BLaER1 treated with 17β-estradiol and CSF1 and Interleukin-3, amounts not matched to agents 10 nM and 100 nM (cell line): Measurements from ENCODE around the gene CMSS1.

Experiments
- H3K27ac ChIP-seq, 11 experiments: shearing (Covaris generic); formaldehyde crosslinking; 2 replicates each; pipeline ENCODE4 v1.8.1; 2022
- H3K27me3 ChIP-seq, 11 experiments: shearing (Covaris generic); formaldehyde crosslinking; 2 replicates each; pipeline ENCODE4 v1.8.1; 2022
- H3K36me3 ChIP-seq, 11 experiments: shearing (Covaris generic); formaldehyde crosslinking; 2 replicates each; pipeline ENCODE4 v1.8.1; 2022
- H3K4me1 ChIP-seq, 10 experiments: shearing (Covaris generic); formaldehyde crosslinking; 2 replicates each; pipeline ENCODE4 v1.8.1; 2022
- H3K4me2 ChIP-seq, 11 experiments: shearing (Covaris generic); formaldehyde crosslinking; 2 replicates each; pipeline ENCODE4 v1.8.1; 2022
- H3K4me3 ChIP-seq, 10 experiments: shearing (Covaris generic); formaldehyde crosslinking; 2 replicates each; pipeline ENCODE4 v1.8.1; 2022
- H3K9ac ChIP-seq, 11 experiments: shearing (Covaris generic); formaldehyde crosslinking; 2 replicates each; pipeline ENCODE4 v1.8.1; 2022
- H3K9me3 ChIP-seq, 11 experiments: shearing (Covaris generic); formaldehyde crosslinking; replicated peaks in 1 of 11; 2 replicates each; pipeline ENCODE4 v1.8.1; 2022
- H4K20me1 ChIP-seq, 11 experiments: shearing (Covaris generic); formaldehyde crosslinking; 2 replicates each; pipeline ENCODE4 v1.8.1; 2022
- Cebpa-rat ChIP-seq, 11 experiments: shearing (Covaris generic); IDR thresholded peaks; 2 replicates each; pipeline ENCODE4 v1.8.1; 2022

CMSS1 gene

DNA sequence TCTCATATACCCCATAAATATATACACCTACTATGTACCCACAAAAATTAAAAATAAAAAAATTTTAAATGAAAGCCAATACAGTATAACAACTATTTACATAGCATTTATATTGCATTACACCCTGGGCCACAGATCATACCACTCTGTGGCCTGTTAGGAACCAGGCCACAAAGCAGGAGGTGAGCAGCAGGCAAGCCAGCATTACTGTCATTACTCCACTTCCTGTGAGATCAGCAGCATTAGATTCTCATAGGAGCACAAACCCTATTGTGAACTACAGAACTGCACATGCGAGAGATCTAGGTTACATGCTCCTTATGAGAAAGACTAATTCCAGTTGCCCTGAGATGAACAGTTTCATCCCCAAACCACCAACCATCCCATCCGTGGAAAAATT is 279.2 kb downstream of the CMSS1 start:
- Histone ChIP-seq H3K4me2 (no peak overlapping the region), H3K9ac (no peak overlapping the region), H3K27me3 (no peaks in the 10 kb centered on the region), H3K36me3 (peaks cover 0 to 9% (median 0%) of the 10 kb centered on the region in 11 experiments; a peak in 3 of 22 replicates), H3K4me3 (no peak overlapping the region), H3K9me3 (peaks cover 0 to 11% (median 4%) of the 10 kb centered on the region in 11 experiments; a peak in 7 of 22 replicates), H3K27ac (no peak overlapping the region), H3K4me1 (peaks cover 0 to 6% (median 0%) of the 10 kb centered on the region in 10 experiments; a peak in 2 of 20 replicates), H4K20me1 (no peaks in the 10 kb centered on the region)
- no peak for TF ChIP-seq Cebpa-rat (IDR thresholded peaks at IDR 0.05)

DNA sequence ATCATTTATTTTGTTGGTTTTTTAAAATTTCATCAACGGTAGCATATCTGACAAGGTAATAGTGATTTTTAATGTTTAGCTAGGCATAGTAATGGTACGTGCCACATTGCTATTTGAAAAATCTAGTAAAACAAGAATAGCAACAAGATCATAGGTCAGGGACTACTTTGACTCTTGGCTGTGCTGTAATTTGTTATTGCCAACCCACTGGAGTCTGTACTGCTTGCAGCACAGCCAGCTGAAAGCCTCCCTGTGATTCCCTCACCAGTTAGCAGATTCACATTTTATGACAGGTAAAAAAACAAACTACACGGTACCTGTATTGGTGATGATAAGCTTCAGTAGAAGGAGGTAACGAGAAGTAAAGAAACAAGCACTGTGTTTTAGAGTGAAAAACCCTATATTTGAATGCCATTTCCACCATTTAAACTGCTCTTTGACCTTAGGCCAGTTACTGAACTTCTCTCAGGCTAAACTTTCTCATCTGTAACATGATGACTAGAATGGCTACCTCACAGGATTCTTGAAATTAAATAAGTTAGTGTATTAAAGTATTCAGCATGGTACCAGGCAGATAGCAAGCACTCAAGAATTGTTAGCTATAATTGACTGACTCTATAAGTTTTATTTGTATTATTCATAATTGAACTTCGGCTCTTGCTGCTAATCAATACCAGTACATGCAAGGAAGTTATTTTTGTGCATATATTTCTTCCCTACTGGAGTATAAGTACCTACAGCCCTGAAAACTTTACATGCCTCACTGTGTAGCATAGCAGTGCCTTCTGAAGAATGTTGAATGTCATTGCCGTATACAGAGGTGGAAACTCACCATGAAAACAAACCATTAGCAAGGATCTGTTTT is 280.5 kb downstream of the CMSS1 start:
- no peak overlapping the region for H3K4me3 ChIP-seq
- H3K27ac ChIP-seq, result no peak overlapping the region
- H3K36me3 ChIP-seq, result peaks cover 0 to 10% (median 0%) of the 10 kb centered on the region in 11 experiments; a peak in 3 of 22 replicates

DNA sequence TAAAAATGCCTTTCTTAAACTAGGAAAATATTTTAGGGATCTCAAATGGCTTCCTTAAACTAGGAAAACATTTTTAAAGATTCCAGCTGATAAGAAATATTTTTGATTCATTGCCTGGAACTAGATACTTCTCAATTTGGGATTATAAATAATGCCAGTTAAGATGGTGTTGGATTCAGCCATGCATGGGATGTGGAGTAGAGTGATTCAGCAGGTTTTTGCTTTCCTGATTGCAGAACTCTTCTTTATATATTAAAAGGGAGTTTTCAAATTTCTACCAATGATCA is 281.1 kb downstream of the CMSS1 start:
- no peaks in the 10 kb centered on the region for H3K27me3 ChIP-seq
- H3K9ac ChIP-seq, result no peak overlapping the region
- no peak overlapping the region for H3K4me2 ChIP-seq
- peaks cover 0 to 10% (median 0%) of the 10 kb centered on the region in 11 experiments; a peak in 3 of 22 replicates for H3K36me3 ChIP-seq
- H4K20me1 ChIP-seq, result no peaks in the 10 kb centered on the region
- H3K9me3 ChIP-seq, result peaks cover 0 to 11% (median 4%) of the 10 kb centered on the region in 11 experiments; a peak in 7 of 22 replicates
- peaks cover 0 to 17% (median 13%) of the 10 kb centered on the region in 10 experiments; a peak in 16 of 20 replicates for H3K4me1 ChIP-seq
- no peak overlapping the region for H3K4me3 ChIP-seq
- no peak for TF ChIP-seq Cebpa-rat (IDR thresholded peaks at IDR 0.05)
- no peak overlapping the region for H3K27ac ChIP-seq

More for the DNA sequence above, 280.5 kb downstream of the CMSS1 start:
- Histone ChIP-seq H3K4me1 (peaks cover 0 to 11% (median 8%) of the 10 kb centered on the region in 10 experiments; a peak in 15 of 20 replicates), H3K9ac (no peak overlapping the region), H3K4me2 (no peak overlapping the region), H3K27me3 (no peaks in the 10 kb centered on the region), H3K9me3 (peaks cover 0 to 11% (median 4%) of the 10 kb centered on the region in 11 experiments; a peak in 7 of 22 replicates), H4K20me1 (no peaks in the 10 kb centered on the region)
- no peak for TF ChIP-seq Cebpa-rat (IDR thresholded peaks at IDR 0.05)

DNA sequence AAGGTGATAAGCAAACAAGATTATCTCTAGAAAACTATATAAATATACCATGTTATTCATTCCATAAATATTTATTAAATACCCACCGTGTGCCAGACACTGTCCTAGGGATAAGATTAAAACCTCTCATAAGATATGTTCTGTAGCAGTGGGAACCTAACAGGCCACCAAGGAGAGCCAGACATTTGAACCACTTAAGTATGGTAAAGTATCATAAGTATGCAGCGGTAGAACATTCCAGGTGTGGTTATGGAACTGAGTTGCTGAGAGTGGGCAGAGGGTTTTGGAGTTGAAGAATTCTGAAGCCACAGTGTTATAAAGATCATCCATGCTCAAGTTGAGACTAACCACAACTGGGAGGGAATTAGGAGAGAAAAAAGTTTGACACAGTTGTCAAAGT is 282.0 kb downstream of the CMSS1 start:
- Histone ChIP-seq H3K27ac (no peak overlapping the region), H3K36me3 (peaks cover 0 to 10% (median 0%) of the 10 kb centered on the region in 11 experiments; a peak in 3 of 22 replicates), H3K4me1 (peaks cover 0 to 26% (median 22%) of the 10 kb centered on the region in 10 experiments; a peak in 18 of 20 replicates), H3K27me3 (no peaks in the 10 kb centered on the region), H4K20me1 (no peaks in the 10 kb centered on the region), H3K4me2 (no peak overlapping the region), H3K9me3 (peaks cover 0 to 11% (median 4%) of the 10 kb centered on the region in 11 experiments; a peak in 7 of 22 replicates), H3K9ac (no peak overlapping the region), H3K4me3 (no peak overlapping the region)
- no peak for TF ChIP-seq Cebpa-rat (IDR thresholded peaks at IDR 0.05)

DNA sequence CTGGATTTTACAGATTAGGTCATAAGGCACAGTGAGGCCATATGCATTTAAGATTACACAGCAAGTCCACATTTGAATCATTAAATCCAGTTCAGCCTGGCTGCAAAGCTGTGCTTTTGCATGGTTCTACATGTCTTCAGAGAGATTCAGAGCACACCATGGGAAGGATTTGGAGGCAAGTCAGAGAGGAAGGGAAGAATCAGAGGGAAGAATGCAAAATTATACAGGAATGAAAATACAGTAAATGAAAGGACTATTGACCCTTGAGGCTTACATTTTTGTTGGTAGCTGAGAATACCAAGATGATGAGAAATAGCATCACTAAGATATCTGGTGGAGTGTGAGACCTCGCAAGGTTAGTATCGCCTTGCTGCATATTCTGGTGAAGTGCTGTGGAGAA is 282.8 kb downstream of the CMSS1 start:
- no peaks in the 10 kb centered on the region for H4K20me1 ChIP-seq
- no peak overlapping the region for H3K27ac ChIP-seq
- peaks cover 6 to 34% (median 30%) of the 10 kb centered on the region in 10 experiments for H3K4me1 ChIP-seq
- TF ChIP-seq Cebpa-rat (IDR thresholded peaks at IDR 0.05), result no peak
- H3K4me2 ChIP-seq, result no peak overlapping the region
- no peaks in the 10 kb centered on the region for H3K27me3 ChIP-seq
- peaks cover 0 to 10% (median 0%) of the 10 kb centered on the region in 11 experiments; a peak in 3 of 22 replicates for H3K36me3 ChIP-seq
- no peak overlapping the region for H3K4me3 ChIP-seq
- H3K9ac ChIP-seq, result no peak overlapping the region
- peaks cover 0 to 11% (median 4%) of the 10 kb centered on the region in 11 experiments; a peak in 7 of 22 replicates for H3K9me3 ChIP-seq

DNA sequence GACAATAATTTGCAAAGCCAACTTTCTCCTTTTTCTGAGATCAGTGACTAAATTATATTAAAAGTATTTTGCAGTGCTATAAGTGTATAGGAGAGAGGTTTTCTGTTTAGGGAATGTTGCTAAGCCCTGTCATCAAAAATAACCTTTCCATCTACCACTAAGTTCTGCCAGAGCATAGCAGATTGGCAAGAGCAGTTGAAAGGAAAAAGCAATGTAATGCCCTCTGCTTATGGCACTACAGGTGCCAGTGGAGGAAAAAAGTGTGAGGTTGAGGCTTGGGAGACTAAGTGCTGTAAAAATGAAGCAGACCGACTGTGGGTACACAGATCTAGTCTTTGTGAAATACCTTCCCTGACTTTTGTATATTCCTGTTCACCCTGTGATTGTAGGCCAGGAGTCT is 285.1 kb downstream of the CMSS1 start:
- no peak overlapping the region for H3K4me3 ChIP-seq
- peaks cover 16 to 44% (median 42%) of the 10 kb centered on the region in 10 experiments for H3K4me1 ChIP-seq
- no peak for TF ChIP-seq Cebpa-rat (IDR thresholded peaks at IDR 0.05)
- no peaks in the 10 kb centered on the region for H4K20me1 ChIP-seq
- peaks cover 0 to 11% (median 4%) of the 10 kb centered on the region in 11 experiments; a peak in 7 of 22 replicates for H3K9me3 ChIP-seq
- no peak overlapping the region for H3K9ac ChIP-seq
- H3K36me3 ChIP-seq, result peaks cover 0 to 10% (median 0%) of the 10 kb centered on the region in 11 experiments; a peak in 2 of 22 replicates
- H3K27ac ChIP-seq, result no peak overlapping the region
- no peaks in the 10 kb centered on the region for H3K27me3 ChIP-seq
- H3K4me2 ChIP-seq, result peak overlapping the region in 8 of 11 experiments; percentile 52 to 70 (median 65); a peak in 14 of 22 replicates

DNA sequence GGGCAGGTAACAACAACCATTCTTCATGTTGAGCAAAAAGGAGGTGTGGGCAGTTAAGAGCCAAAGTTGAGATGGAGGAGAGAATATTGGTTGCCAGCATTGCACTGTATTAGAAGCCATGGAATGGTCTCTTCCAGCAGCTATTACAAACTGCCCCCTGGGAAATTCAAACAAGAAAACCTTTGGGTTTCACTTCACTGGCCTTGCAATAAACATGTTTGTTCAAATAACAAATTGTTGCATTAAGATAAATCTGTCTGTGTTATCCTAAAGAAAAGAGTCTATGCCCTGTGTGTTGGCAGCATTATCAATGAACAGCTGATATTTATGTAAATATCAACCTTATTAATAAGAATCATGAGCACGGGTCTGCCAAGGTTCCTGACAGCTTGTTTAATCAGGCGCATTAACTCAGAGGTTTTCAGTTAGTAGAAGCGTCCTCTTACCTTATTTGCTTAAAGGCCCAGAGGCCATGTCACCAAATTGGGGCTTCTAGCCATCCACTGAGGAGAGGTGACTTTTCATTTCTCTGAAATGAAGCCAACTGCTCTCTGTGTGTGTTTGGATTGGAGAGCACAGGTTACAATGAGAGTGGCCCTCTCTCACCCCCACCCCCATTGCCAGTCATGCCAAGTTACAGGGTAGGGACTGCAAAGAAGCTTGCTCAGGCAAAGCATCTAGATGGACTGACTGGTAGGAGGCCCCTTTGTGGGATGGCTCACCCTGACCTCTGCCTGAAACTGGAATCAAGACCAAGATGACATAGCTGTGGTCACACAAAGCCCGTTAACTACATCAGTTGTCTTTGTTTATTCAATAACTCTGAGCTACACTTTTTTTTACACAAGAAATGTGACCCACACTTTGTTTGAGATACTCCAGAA is 286.1 kb downstream of the CMSS1 start:
- H3K27me3 ChIP-seq, result no peaks in the 10 kb centered on the region
- no peak overlapping the region for H3K9ac ChIP-seq
- TF ChIP-seq Cebpa-rat (IDR thresholded peaks at IDR 0.05), result no peak
- H3K4me3 ChIP-seq, result no peak overlapping the region
- H3K9me3 ChIP-seq, result peaks cover 0 to 11% (median 4%) of the 10 kb centered on the region in 11 experiments; a peak in 7 of 22 replicates
- H3K4me1 ChIP-seq, result peaks cover 16 to 44% (median 41%) of the 10 kb centered on the region in 10 experiments
- H4K20me1 ChIP-seq, result no peaks in the 10 kb centered on the region; a peak in 1 of 22 replicates
- H3K27ac ChIP-seq, result peak overlapping the region in 2 of 11 experiments; percentile 13 to 64; a peak in 1 of 22 replicates
- peaks cover 0 to 10% (median 0%) of the 10 kb centered on the region in 11 experiments; a peak in 2 of 22 replicates for H3K36me3 ChIP-seq
- H3K4me2 ChIP-seq, result peak overlapping the region in 10 of 11 experiments; percentile 15 to 70 (median 63); a peak in 20 of 22 replicates

DNA sequence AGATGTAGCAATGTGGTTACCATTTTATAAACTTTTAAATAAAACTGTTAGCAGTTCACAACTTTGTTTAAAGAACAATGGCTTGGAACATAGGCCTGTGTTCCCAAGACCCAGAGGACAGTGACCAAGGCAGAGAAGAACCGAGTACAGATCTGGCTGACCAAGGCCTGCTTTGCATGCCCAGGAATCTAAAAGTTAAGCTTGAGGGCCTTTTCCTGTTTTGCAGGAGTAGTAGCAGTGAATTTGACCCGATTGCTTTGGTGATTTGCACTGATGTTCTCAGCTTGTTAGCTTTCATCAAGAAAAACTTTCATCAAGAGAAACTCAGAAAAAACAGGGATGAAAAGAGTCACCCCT is 286.8 kb downstream of the CMSS1 start:
- H4K20me1 ChIP-seq, result no peaks in the 10 kb centered on the region; a peak in 1 of 22 replicates
- peaks cover 0 to 10% (median 0%) of the 10 kb centered on the region in 11 experiments; a peak in 2 of 22 replicates for H3K36me3 ChIP-seq
- peak overlapping the region in 6 of 11 experiments; percentile 13 to 64 (median 48); a peak in 4 of 22 replicates for H3K27ac ChIP-seq
- H3K9me3 ChIP-seq, result peaks cover 0 to 11% (median 4%) of the 10 kb centered on the region in 11 experiments; a peak in 7 of 22 replicates
- TF ChIP-seq Cebpa-rat (IDR thresholded peaks at IDR 0.05), result no peak
- H3K27me3 ChIP-seq, result no peaks in the 10 kb centered on the region
- H3K4me1 ChIP-seq, result peaks cover 16 to 44% (median 40%) of the 10 kb centered on the region in 10 experiments
- no peak overlapping the region for H3K9ac ChIP-seq
- peak overlapping the region in 10 of 11 experiments; percentile 15 to 70 (median 63); a peak in 19 of 22 replicates for H3K4me2 ChIP-seq
- no peak overlapping the region for H3K4me3 ChIP-seq
